GM23338 (cell line): ENCODE data around the gene ADAM17. TPM values are rescaled to one million over a fixed set of nuclear protein-coding genes. Genes with fewer than 3 reads are reported as not detected.

Experiments
- ATAC-seq: fragments of 200-7000 bp; cut with Tn5 transposase; 3 replicates; pipeline ENCODE4 v1.9.1; 2020
- DNase-seq: peaks from one replicate; pipeline ENCODE4 v3.0.0-alpha.2; 2015; ENCODE audit warnings: low spot score
- H2AFZ ChIP-seq: fragments of 200-600 bp; sonication (generic); 2 replicates; pipeline ENCODE4 v1.8.0; 2016; ENCODE audit warnings: antibody characterized with exemption, mild to moderate bottlenecking, moderate library complexity
- H3F3A ChIP-seq: fragments of 200-600 bp; sonication (generic); replicated peaks from 2 replicates; pipeline ENCODE4 v1.8.0; 2017; ENCODE audit warnings: antibody characterized with exemption, mixed run types, low read depth
- H3K27ac ChIP-seq: fragments of 200-600 bp; sonication (generic); 2 replicates; pipeline ENCODE4 v1.6.1; 2016; ENCODE audit warnings: low read depth
- H3K27me3 ChIP-seq: fragments of 200-600 bp; sonication (generic); 2 replicates; pipeline ENCODE4 v1.8.0; 2016; ENCODE audit warnings: mild to moderate bottlenecking, mixed run types, moderate library complexity; ENCODE audit not compliant: insufficient read depth
- H3K36me3 ChIP-seq: fragments of 200-600 bp; sonication (generic); 2 replicates; pipeline ENCODE4 v1.8.0; 2016; ENCODE audit warnings: mild to moderate bottlenecking; ENCODE audit not compliant: insufficient read depth
- H3K4me1 ChIP-seq: fragments of 200-600 bp; sonication (generic); 2 replicates; pipeline ENCODE4 v1.8.0; 2016; ENCODE audit warnings: mild to moderate bottlenecking, moderate library complexity; ENCODE audit not compliant: insufficient read depth
- H3K4me2 ChIP-seq: fragments of 200-600 bp; sonication (generic); 2 replicates; pipeline ENCODE4 v1.7.1; 2017; ENCODE audit warnings: mixed run types
- H3K4me3 ChIP-seq: fragments of 200-600 bp; sonication (generic); 2 replicates; pipeline ENCODE4 v1.6.1; 2016; ENCODE audit warnings: mixed run types
- H3K79me2 ChIP-seq: fragments of 200-600 bp; sonication (generic); replicated peaks from 2 replicates; pipeline ENCODE4 v1.8.0; 2017; ENCODE audit warnings: mild to moderate bottlenecking; ENCODE audit not compliant: insufficient read depth
- H3K9me2 ChIP-seq: fragments of 200-600 bp; sonication (generic); 2 replicates; pipeline ENCODE4 v1.8.0; 2017; ENCODE audit not compliant: insufficient read depth
- H4K20me1 ChIP-seq: fragments of 200-600 bp; sonication (generic); replicated peaks from 2 replicates; pipeline ENCODE4 v1.8.0; 2017; ENCODE audit warnings: mild to moderate bottlenecking; ENCODE audit not compliant: insufficient read depth
- H3K27ac Mint-ChIP-seq: 2 replicates; pipeline ENCODE4 v1.8.0; 2020; ENCODE audit warnings: inconsistent platforms, mild to moderate bottlenecking, moderate library complexity, mixed read lengths
- H3K27me3 Mint-ChIP-seq: 3 replicates; pipeline ENCODE4 v1.8.0; 2022; ENCODE audit warnings: low read depth, mild to moderate bottlenecking, moderate library complexity, mixed read lengths, inconsistent platforms; ENCODE audit not compliant: insufficient read depth, poor library complexity
- H3K36me3 Mint-ChIP-seq: 3 replicates; pipeline ENCODE4 v1.8.0; 2021; ENCODE audit warnings: low read depth, mild to moderate bottlenecking, inconsistent platforms, moderate library complexity, mixed read lengths
- H3K4me1 Mint-ChIP-seq: 3 replicates; pipeline ENCODE4 v1.8.0; 2020; ENCODE audit warnings: mild to moderate bottlenecking, inconsistent platforms, mixed read lengths
- H3K4me3 Mint-ChIP-seq: 3 replicates; pipeline ENCODE4 v1.8.0; 2021; ENCODE audit warnings: moderate library complexity, mild to moderate bottlenecking, inconsistent platforms, mixed read lengths
- H3K9me3 Mint-ChIP-seq: 3 replicates; pipeline ENCODE4 v1.8.0; 2020; ENCODE audit warnings: moderate library complexity, mild to moderate bottlenecking, inconsistent platforms, mixed read lengths
- CREB1 ChIP-seq: fragments of 250-450 bp; sonication (Bioruptor Pico); IDR thresholded peaks from 2 replicates; pipeline ENCODE4 v1.5.0; 2020; ENCODE audit warnings: low read depth, mild to moderate bottlenecking, moderate library complexity
- EZH2 ChIP-seq: fragments of 200-600 bp; sonication (generic); IDR thresholded peaks from one replicate; pipeline ENCODE4 v1.8.0; 2017; ENCODE audit warnings: antibody characterized with exemption, mild to moderate bottlenecking, low read depth; ENCODE audit not compliant: unreplicated experiment
- EZH2phosphoT487 ChIP-seq: fragments of 200-600 bp; sonication (generic); IDR thresholded peaks from one replicate; pipeline ENCODE4 v1.8.1; 2018; ENCODE audit warnings: antibody characterized with exemption; ENCODE audit not compliant: unreplicated experiment
- JUNB ChIP-seq: IDR thresholded peaks from one replicate; pipeline ENCODE4 v1.6.1; 2016; ENCODE audit warnings: antibody characterized with exemption; ENCODE audit not compliant: unreplicated experiment
- NANOG ChIP-seq: IDR thresholded peaks from 2 replicates; pipeline ENCODE4 v1.6.1; 2016; ENCODE audit warnings: antibody characterized with exemption, borderline replicate concordance
- POLR2AphosphoS5 ChIP-seq: IDR thresholded peaks from 2 replicates; pipeline ENCODE4 v1.6.1; 2016; ENCODE audit warnings: antibody characterized with exemption, low read depth
- STAT1 ChIP-seq: IDR thresholded peaks from one replicate; pipeline ENCODE4 v1.6.1; 2016; ENCODE audit warnings: antibody characterized with exemption; ENCODE audit not compliant: unreplicated experiment
- ZNF331 ChIP-seq: fragments of 250-450 bp; sonication (Bioruptor Pico); IDR thresholded peaks from 2 replicates; pipeline ENCODE4 v1.5.0; 2020; ENCODE audit warnings: low read depth, mild to moderate bottlenecking, moderate library complexity
- ZNF462 ChIP-seq: fragments of 250-450 bp; sonication (Bioruptor Pico); IDR thresholded peaks from 2 replicates; pipeline ENCODE4 v1.5.0; 2020; ENCODE audit warnings: mild to moderate bottlenecking, moderate library complexity
- polyA plus RNA-seq: library from polyadenylated mRNA; unstranded; fragments of >200 nt; fragmentation: Nextera tagmentation; extraction: Ambion mirVana; gene quantifications from 2 replicates; pipeline ENCODE4 v1.2.1, GENCODE V29; 2016
- total RNA-seq: library from RNA; depleted of rRNA; stranded (reverse); fragments of >200 nt; shearing (Covaris generic); gene quantifications from 2 replicates; pipeline ENCODE4 v1.2.3, GENCODE V29; 2014
- TF ChIP-seq, protein P1 (sequence below), 2 experiments: fragments of 200-600 bp in 1 of 2; sonication (generic) in 1 of 2; conservative IDR thresholded peaks; 2 replicates each; pipeline versions ENCODE4 v1.5.1 to v1.6.1; 2016 to 2017; ENCODE audit warnings: antibody characterized with exemption in 2 of 2, low read depth in 2 of 2, mild to moderate bottlenecking in 2 of 2, moderate library complexity in 1 of 2
- TF ChIP-seq, protein P2 (sequence below): IDR thresholded peaks from 2 replicates; pipeline ENCODE4 v1.6.1; 2016; ENCODE audit warnings: antibody characterized with exemption

Gene ADAM17
- total and polyA plus RNA-seq, 2 experiments from 2014 or later: 8.3 to 23.5 TPM

GRCh38 chr2:9472511-9472910 lies 83.1 kb downstream of the ADAM17 start:
- peaks cover 22% of the 10 kb centered on the region for H3K27me3 ChIP-seq
- no peaks in the 10 kb centered on the region for H3K79me2 ChIP-seq
- ATAC-seq (no peak), DNase-seq (no peak)
- peaks cover 14% of the 10 kb centered on the region for H3F3A ChIP-seq
- H3K4me1 ChIP-seq: peaks cover 12% of the 10 kb centered on the region; the same call in 1 of the 2 replicates
- no peaks in the 10 kb centered on the region for H3K9me3 Mint-ChIP-seq
- H3K27me3 Mint-ChIP-seq: peaks cover 15% of the 10 kb centered on the region
- no peak overlapping the region; the same call in 2 of the 3 replicates for H3K4me3 Mint-ChIP-seq
- H3K27ac Mint-ChIP-seq: no peak overlapping the region
- peaks cover 4% of the 10 kb centered on the region for H4K20me1 ChIP-seq
- H3K4me3 ChIP-seq: no peak overlapping the region
- H3K4me2 ChIP-seq: no peak overlapping the region
- H3K4me1 Mint-ChIP-seq: peaks cover 24% of the 10 kb centered on the region
- no peaks in the 10 kb centered on the region; the same call in 1 of the 2 replicates for H3K36me3 ChIP-seq
- H3K36me3 Mint-ChIP-seq: peaks cover 35% of the 10 kb centered on the region
- no peak for TF ChIP-seq ZNF331 (CRISPR knock-in tag)
- no peak for TF ChIP-seq EZH2phosphoT487
- TF ChIP-seq STAT1: no peak
- no peak for TF ChIP-seq JUNB
- TF ChIP-seq, protein P1, sequence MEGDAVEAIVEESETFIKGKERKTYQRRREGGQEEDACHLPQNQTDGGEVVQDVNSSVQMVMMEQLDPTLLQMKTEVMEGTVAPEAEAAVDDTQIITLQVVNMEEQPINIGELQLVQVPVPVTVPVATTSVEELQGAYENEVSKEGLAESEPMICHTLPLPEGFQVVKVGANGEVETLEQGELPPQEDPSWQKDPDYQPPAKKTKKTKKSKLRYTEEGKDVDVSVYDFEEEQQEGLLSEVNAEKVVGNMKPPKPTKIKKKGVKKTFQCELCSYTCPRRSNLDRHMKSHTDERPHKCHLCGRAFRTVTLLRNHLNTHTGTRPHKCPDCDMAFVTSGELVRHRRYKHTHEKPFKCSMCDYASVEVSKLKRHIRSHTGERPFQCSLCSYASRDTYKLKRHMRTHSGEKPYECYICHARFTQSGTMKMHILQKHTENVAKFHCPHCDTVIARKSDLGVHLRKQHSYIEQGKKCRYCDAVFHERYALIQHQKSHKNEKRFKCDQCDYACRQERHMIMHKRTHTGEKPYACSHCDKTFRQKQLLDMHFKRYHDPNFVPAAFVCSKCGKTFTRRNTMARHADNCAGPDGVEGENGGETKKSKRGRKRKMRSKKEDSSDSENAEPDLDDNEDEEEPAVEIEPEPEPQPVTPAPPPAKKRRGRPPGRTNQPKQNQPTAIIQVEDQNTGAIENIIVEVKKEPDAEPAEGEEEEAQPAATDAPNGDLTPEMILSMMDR (conservative IDR thresholded peaks at IDR 0.05; ENCODE audit: low read depth in 2 of 2): no peak
- TF ChIP-seq NANOG: no peak
- no peak for TF ChIP-seq EZH2
- H3K27ac ChIP-seq: no peak overlapping the region
- H3K9me2 ChIP-seq: 0 out of 2 replicates have a peak, but pooled peaks cover 3% of the 10 kb centered on the region
- H2AFZ ChIP-seq: no peak overlapping the region

GRCh38 chr2:9471206-9471605 lies 84.4 kb downstream of the ADAM17 start:
- Histone ChIP-seq H3F3A (peaks cover 13% of the 10 kb centered on the region), H3K4me2 (no peak overlapping the region), H3K4me3 (no peak overlapping the region), H4K20me1 (peaks cover 4% of the 10 kb centered on the region), H3K9me2 (0 out of 2 replicates have a peak, but pooled peaks cover under 1% of the 10 kb centered on the region), H3K36me3 (no peaks in the 10 kb centered on the region; the same call in 1 of the 2 replicates), H3K27me3 (peaks cover 22% of the 10 kb centered on the region), H2AFZ (no peak overlapping the region), H3K79me2 (no peaks in the 10 kb centered on the region), H3K4me1 (peaks cover 10% of the 10 kb centered on the region; the same call in 1 of the 2 replicates), H3K27ac (no peak overlapping the region)
- H3K4me1 Mint-ChIP-seq: peaks cover 11% of the 10 kb centered on the region
- DNase-seq: no peak
- H3K27me3 Mint-ChIP-seq: peaks cover 12% of the 10 kb centered on the region
- H3K9me3 Mint-ChIP-seq: no peaks in the 10 kb centered on the region
- no peak overlapping the region for H3K27ac Mint-ChIP-seq
- H3K36me3 Mint-ChIP-seq: peaks cover 39% of the 10 kb centered on the region
- no peak for ATAC-seq
- no peak overlapping the region for H3K4me3 Mint-ChIP-seq
- no peak for TF ChIP-seq NANOG
- no peak for TF ChIP-seq EZH2
- TF ChIP-seq CREB1: no peak
- no peak for TF ChIP-seq POLR2AphosphoS5
- TF ChIP-seq, protein P2, sequence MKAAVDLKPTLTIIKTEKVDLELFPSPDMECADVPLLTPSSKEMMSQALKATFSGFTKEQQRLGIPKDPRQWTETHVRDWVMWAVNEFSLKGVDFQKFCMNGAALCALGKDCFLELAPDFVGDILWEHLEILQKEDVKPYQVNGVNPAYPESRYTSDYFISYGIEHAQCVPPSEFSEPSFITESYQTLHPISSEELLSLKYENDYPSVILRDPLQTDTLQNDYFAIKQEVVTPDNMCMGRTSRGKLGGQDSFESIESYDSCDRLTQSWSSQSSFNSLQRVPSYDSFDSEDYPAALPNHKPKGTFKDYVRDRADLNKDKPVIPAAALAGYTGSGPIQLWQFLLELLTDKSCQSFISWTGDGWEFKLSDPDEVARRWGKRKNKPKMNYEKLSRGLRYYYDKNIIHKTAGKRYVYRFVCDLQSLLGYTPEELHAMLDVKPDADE: no peak
- TF ChIP-seq JUNB: no peak
- TF ChIP-seq ZNF331 (CRISPR knock-in tag): no peak
- no peak for TF ChIP-seq EZH2phosphoT487
- TF ChIP-seq ZNF462: no peak
